ENCODE measurements around the gene STK38L. TPM values are rescaled to one million over a fixed set of nuclear protein-coding genes. Genes with fewer than 3 reads are reported as not detected.

Gene STK38L
- total RNA-seq, 2 donors from 2014 or later = 17.5 to 28.0 TPM

GRCh38 chr12:27272373-27273028 lies 28.4 kb downstream of the STK38L start:
- peak; percentile 96 for ATAC-seq
- Histone ChIP-seq H3K27ac (peak overlapping the region in 3 of 4 donors; percentile 66 to 90 (median 81)), H3K4me3 (no peak overlapping the region), H3K9me3 (no peaks in the 10 kb centered on the region), H3K36me3 (replicated peaks in 1 of 2; ENCODE audit: insufficient read depth in 1 of 2, low read depth in 2 of 2) (no peaks in the 10 kb centered on the region), H3K27me3 (no peaks in the 10 kb centered on the region), H3K4me1 (peaks cover 60% of the 10 kb centered on the region)
- DNase-seq = peak; percentile 20 to 67 (median 44)
- TF ChIP-seq POLR2A (IDR thresholded peaks at IDR 0.05) (no peak), CTCF (IDR thresholded peaks at IDR 0.05) (no peak)
- 11 to 16% methylated on average over 2 of the region's 2 CpGs for WGBS, 2 donors
- intact Hi-C loops (cut with DNase I) = no loop called here

GRCh38 chr12:27273114-27273513 lies 29.0 kb downstream of the STK38L start:
- Histone ChIP-seq H3K27ac (peak overlapping the region; percentile 53 to 90 (median 74)), H3K4me3 (no peak overlapping the region), H3K9me3 (no peaks in the 10 kb centered on the region), H3K36me3 (replicated peaks in 1 of 2; ENCODE audit: insufficient read depth in 1 of 2, low read depth in 2 of 2) (no peaks in the 10 kb centered on the region), H3K4me1 (peaks cover 66% of the 10 kb centered on the region), H3K27me3 (no peaks in the 10 kb centered on the region)
- WGBS, 2 donors = 19 to 29% methylated on average over 5 of the region's 5 CpGs
- TF ChIP-seq POLR2A (IDR thresholded peaks at IDR 0.05) = no peak
- no peak for TF ChIP-seq CTCF (IDR thresholded peaks at IDR 0.05)
- intact Hi-C loops (cut with DNase I) = no loop called here
- ATAC-seq (no peak), DNase-seq (no peak)

GRCh38 chr12:27274706-27275105 lies 30.6 kb downstream of the STK38L start:
- DNase-seq = no peak
- peaks cover 70% of the 10 kb centered on the region for H3K4me1 ChIP-seq
- 73 to 76% methylated on average over 2 of the region's 2 CpGs for WGBS, 2 donors
- peak overlapping the region in 1 of 4 donors; percentile 90 for H3K27ac ChIP-seq
- H3K36me3 ChIP-seq (replicated peaks in 1 of 2; ENCODE audit: insufficient read depth in 1 of 2, low read depth in 2 of 2) = no peaks in the 10 kb centered on the region
- no peak overlapping the region for H3K4me3 ChIP-seq
- no peak for ATAC-seq
- H3K27me3 ChIP-seq = no peaks in the 10 kb centered on the region
- no peak for TF ChIP-seq POLR2A (IDR thresholded peaks at IDR 0.05)
- no peak for TF ChIP-seq CTCF (IDR thresholded peaks at IDR 0.05)
- H3K9me3 ChIP-seq = no peaks in the 10 kb centered on the region
- intact Hi-C loops (cut with DNase I) = no loop called here

- no peak for ATAC-seq
- Histone ChIP-seq H3K4me3 (no peak overlapping the region), H3K27ac (no peak overlapping the region), H3K36me3 (replicated peaks in 1 of 2; ENCODE audit: insufficient read depth in 1 of 2, low read depth in 2 of 2) (no peaks in the 10 kb centered on the region), H3K4me1 (peaks cover 70% of the 10 kb centered on the region), H3K9me3 (no peaks in the 10 kb centered on the region), H3K27me3 (no peaks in the 10 kb centered on the region)
- no peak for DNase-seq
- no peak for TF ChIP-seq POLR2A (IDR thresholded peaks at IDR 0.05)
- no peak for TF ChIP-seq CTCF (IDR thresholded peaks at IDR 0.05)
- 84 to 90% methylated on average over 3 of the region's 3 CpGs for WGBS, 2 donors
- intact Hi-C loops (cut with DNase I) = no loop called here
Measured at GRCh38 chr12:27276275-27276674, 32.2 kb downstream of the STK38L start.

- Histone ChIP-seq H3K27ac (peak overlapping the region in 1 of 4 donors; percentile 12), H3K4me1 (peaks cover 63% of the 10 kb centered on the region), H3K9me3 (no peaks in the 10 kb centered on the region), H3K36me3 (replicated peaks in 1 of 2; ENCODE audit: insufficient read depth in 1 of 2, low read depth in 2 of 2) (no peaks in the 10 kb centered on the region), H3K4me3 (no peak overlapping the region), H3K27me3 (no peaks in the 10 kb centered on the region)
- intact Hi-C loops (cut with DNase I) = no loop called here
- ATAC-seq (peak; percentile 62), DNase-seq (peak in 3 of 4 donors; percentile 25 to 60 (median 29))
- WGBS, 2 donors = 50 to 77% methylated on average over 1 of the region's 1 CpG
- no peak for TF ChIP-seq CTCF (IDR thresholded peaks at IDR 0.05)
- no peak for TF ChIP-seq POLR2A (IDR thresholded peaks at IDR 0.05)
Measured at GRCh38 chr12:27277846-27278260, 33.8 kb downstream of the STK38L start.
